SK-N-SH treated with all-trans-retinoic acid at 6 μM for 48 hours (cell line): ENCODE measurements around the gene IFIT2.

ENCODE experiments used
- ATAC-seq: fragments of 200-7000 bp; cut with Tn5 transposase; 3 replicates; pipeline ENCODE4 v1.9.1; 2020; ENCODE audit warnings: mild to moderate bottlenecking, moderate library complexity
- ARNTL ChIP-seq: fragments of 450-650 bp; formaldehyde crosslinking; IDR thresholded peaks from 2 replicates; pipeline ENCODE4 v1.5.0; 2020; ENCODE audit warnings: low read depth, mild to moderate bottlenecking, moderate library complexity, borderline replicate concordance
- BACH2 ChIP-seq: fragments of 250-450 bp; sonication (Bioruptor Pico); IDR thresholded peaks from 2 replicates; pipeline ENCODE4 v1.9.0; 2021; ENCODE audit warnings: mild to moderate bottlenecking, borderline replicate concordance
- CREB5 ChIP-seq: fragments of 250-450 bp; sonication (Bioruptor Pico); IDR thresholded peaks from 2 replicates; pipeline ENCODE4 v1.5.1; 2020; ENCODE audit warnings: low read depth, mild to moderate bottlenecking, moderate library complexity
- CSDC2 ChIP-seq: fragments of 250-450 bp; sonication (Bioruptor Pico); IDR thresholded peaks from 2 replicates; pipeline ENCODE4 v1.5.0; 2020; ENCODE audit warnings: mild to moderate bottlenecking, moderate library complexity
- ESRRG ChIP-seq: fragments of 250-450 bp; sonication (Bioruptor Pico); IDR thresholded peaks from 2 replicates; pipeline ENCODE4 v1.6.1; 2021; ENCODE audit warnings: mild to moderate bottlenecking
- GLIS3 ChIP-seq: fragments of 250-450 bp; sonication (Bioruptor Pico); IDR thresholded peaks from 2 replicates; pipeline ENCODE4 v1.5.0; 2020; ENCODE audit warnings: mild to moderate bottlenecking, moderate library complexity
- ISL1 ChIP-seq: fragments of 250-450 bp; sonication (Bioruptor Pico); IDR thresholded peaks from 2 replicates; pipeline ENCODE4 v2.1.2; 2022; ENCODE audit warnings: mild to moderate bottlenecking, moderate library complexity
- OSR1 ChIP-seq: fragments of 250-450 bp; sonication (Bioruptor Pico); IDR thresholded peaks from 2 replicates; pipeline ENCODE4 v1.8.0; 2022; ENCODE audit warnings: moderate library complexity, mild to moderate bottlenecking, inconsistent platforms
- PATZ1 ChIP-seq: fragments of 250-450 bp; sonication (Bioruptor Pico); IDR thresholded peaks from 2 replicates; pipeline ENCODE4 v1.8.0; 2020; ENCODE audit warnings: mild to moderate bottlenecking, moderate library complexity, borderline replicate concordance
- POU6F1 ChIP-seq: fragments of 250-450 bp; sonication (Bioruptor Pico); IDR thresholded peaks from 2 replicates; pipeline ENCODE4 v1.8.0; 2021; ENCODE audit warnings: low read depth, mild to moderate bottlenecking, moderate library complexity, borderline replicate concordance
- PPARA ChIP-seq: fragments of 250-450 bp; sonication (Bioruptor Pico); IDR thresholded peaks from 2 replicates; pipeline ENCODE4 v1.5.0; 2020; ENCODE audit warnings: mild to moderate bottlenecking, borderline replicate concordance
- RARB ChIP-seq: fragments of 250-450 bp; sonication (Bioruptor Pico); IDR thresholded peaks from 2 replicates; pipeline ENCODE4 v1.8.0; 2021; ENCODE audit warnings: mild to moderate bottlenecking, moderate library complexity
- SNAI2 ChIP-seq: fragments of 250-450 bp; sonication (Bioruptor Pico); IDR thresholded peaks from 2 replicates; pipeline ENCODE4 v1.5.0; 2020; ENCODE audit warnings: mild to moderate bottlenecking, moderate library complexity
- TCF4 ChIP-seq: fragments of 250-450 bp; sonication (Bioruptor Pico); IDR thresholded peaks from 2 replicates; pipeline ENCODE4 v1.8.0; 2021; ENCODE audit warnings: mild to moderate bottlenecking, moderate library complexity, borderline replicate concordance
- TOX ChIP-seq: fragments of 250-450 bp; sonication (Bioruptor Pico); IDR thresholded peaks from 2 replicates; pipeline ENCODE4 v1.8.0; 2021; ENCODE audit warnings: mild to moderate bottlenecking, moderate library complexity, borderline replicate concordance
- TSHZ2 ChIP-seq: fragments of 250-450 bp; sonication (Bioruptor Pico); IDR thresholded peaks from 2 replicates; pipeline ENCODE4 v1.5.0; 2020; ENCODE audit warnings: mild to moderate bottlenecking, moderate library complexity
- ZC3H10 ChIP-seq: fragments of 250-450 bp; sonication (Bioruptor Pico); IDR thresholded peaks from 2 replicates; pipeline ENCODE4 v1.5.1; 2021; ENCODE audit warnings: mild to moderate bottlenecking, moderate library complexity
- ZFP3 ChIP-seq: fragments of 250-450 bp; sonication (Bioruptor Pico); IDR thresholded peaks from 2 replicates; pipeline ENCODE4 v1.5.0; 2020; ENCODE audit warnings: mild to moderate bottlenecking, moderate library complexity
- ZFP30 ChIP-seq: fragments of 450-650 bp; formaldehyde crosslinking; IDR thresholded peaks from 2 replicates; pipeline ENCODE4 v1.5.0; 2022; ENCODE audit warnings: mild to moderate bottlenecking, moderate library complexity
- ZNF565 ChIP-seq: fragments of 450-650 bp; formaldehyde crosslinking; conservative IDR thresholded peaks from 2 replicates; pipeline ENCODE4 v1.5.0; 2020; ENCODE audit warnings: low read depth, mild to moderate bottlenecking, moderate library complexity

The IFIT2 gene

GRCh38 chr10:89351780-89352597 lies 50.1 kb downstream of the IFIT2 start:
- peak; percentile 90 for ATAC-seq
- no peak for TF ChIP-seq ARNTL (CRISPR knock-in tag)
- no peak for TF ChIP-seq RARB (CRISPR knock-in tag)
- TF ChIP-seq ZFP30 = no peak
- TF ChIP-seq CREB5 (CRISPR knock-in tag) = no peak
- no peak for TF ChIP-seq TOX (CRISPR knock-in tag)
- no peak for TF ChIP-seq ESRRG (CRISPR knock-in tag)
- TF ChIP-seq PPARA (CRISPR knock-in tag) = no peak
- TF ChIP-seq PATZ1 (CRISPR knock-in tag) = no peak
- no peak for TF ChIP-seq TCF4 (CRISPR knock-in tag)
- TF ChIP-seq CSDC2 (CRISPR knock-in tag) = no peak
- no peak for TF ChIP-seq ZNF565 (CRISPR knock-in tag)
- no peak for TF ChIP-seq ZC3H10 (CRISPR knock-in tag)

GRCh38 chr10:89352802-89353201 lies 51.0 kb downstream of the IFIT2 start:
- no peak for ATAC-seq

GRCh38 chr10:89355394-89355931 lies 53.6 kb downstream of the IFIT2 start:
- TF ChIP-seq POU6F1 (CRISPR knock-in tag) (no peak), RARB (CRISPR knock-in tag) (no peak), TCF4 (CRISPR knock-in tag) (no peak), ESRRG (CRISPR knock-in tag) (no peak)
- ATAC-seq = no peak

More at GRCh38 chr10:89352802-89353201, 51.0 kb downstream of the IFIT2 start:
- TF ChIP-seq ZFP3 (CRISPR knock-in tag) (no peak), PPARA (CRISPR knock-in tag) (no peak), ZFP30 (no peak), CSDC2 (CRISPR knock-in tag) (no peak), TSHZ2 (CRISPR knock-in tag) (no peak), OSR1 (CRISPR knock-in tag) (no peak), TCF4 (CRISPR knock-in tag) (no peak), ISL1 (CRISPR knock-in tag) (no peak), SNAI2 (no peak), ZC3H10 (CRISPR knock-in tag) (no peak), RARB (CRISPR knock-in tag) (no peak)

- ATAC-seq = no peak
- TF ChIP-seq ZNF565 (CRISPR knock-in tag) (no peak), ZC3H10 (CRISPR knock-in tag) (no peak), PPARA (CRISPR knock-in tag) (no peak), RARB (CRISPR knock-in tag) (no peak), ISL1 (CRISPR knock-in tag) (no peak), OSR1 (CRISPR knock-in tag) (no peak), PATZ1 (CRISPR knock-in tag) (no peak), BACH2 (CRISPR knock-in tag) (no peak), CREB5 (CRISPR knock-in tag) (no peak), ESRRG (CRISPR knock-in tag) (no peak), TCF4 (CRISPR knock-in tag) (no peak), ZFP30 (no peak), ARNTL (CRISPR knock-in tag) (no peak), GLIS3 (CRISPR knock-in tag) (no peak)
These were observed 55.2 kb downstream of the IFIT2 start for GRCh38 chr10:89357096-89357495.
